ENCODE data around the gene ZNF512. TPM values are rescaled to one million over a fixed set of nuclear protein-coding genes. Genes with fewer than 3 reads are reported as not detected.

ZNF512 gene, protein sequence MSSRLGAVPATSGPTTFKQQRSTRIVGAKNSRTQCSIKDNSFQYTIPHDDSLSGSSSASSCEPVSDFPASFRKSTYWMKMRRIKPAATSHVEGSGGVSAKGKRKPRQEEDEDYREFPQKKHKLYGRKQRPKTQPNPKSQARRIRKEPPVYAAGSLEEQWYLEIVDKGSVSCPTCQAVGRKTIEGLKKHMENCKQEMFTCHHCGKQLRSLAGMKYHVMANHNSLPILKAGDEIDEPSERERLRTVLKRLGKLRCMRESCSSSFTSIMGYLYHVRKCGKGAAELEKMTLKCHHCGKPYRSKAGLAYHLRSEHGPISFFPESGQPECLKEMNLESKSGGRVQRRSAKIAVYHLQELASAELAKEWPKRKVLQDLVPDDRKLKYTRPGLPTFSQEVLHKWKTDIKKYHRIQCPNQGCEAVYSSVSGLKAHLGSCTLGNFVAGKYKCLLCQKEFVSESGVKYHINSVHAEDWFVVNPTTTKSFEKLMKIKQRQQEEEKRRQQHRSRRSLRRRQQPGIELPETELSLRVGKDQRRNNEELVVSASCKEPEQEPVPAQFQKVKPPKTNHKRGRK
- 3.2 and 8.7 TPM in 2 replicates for total RNA-seq

DNA sequence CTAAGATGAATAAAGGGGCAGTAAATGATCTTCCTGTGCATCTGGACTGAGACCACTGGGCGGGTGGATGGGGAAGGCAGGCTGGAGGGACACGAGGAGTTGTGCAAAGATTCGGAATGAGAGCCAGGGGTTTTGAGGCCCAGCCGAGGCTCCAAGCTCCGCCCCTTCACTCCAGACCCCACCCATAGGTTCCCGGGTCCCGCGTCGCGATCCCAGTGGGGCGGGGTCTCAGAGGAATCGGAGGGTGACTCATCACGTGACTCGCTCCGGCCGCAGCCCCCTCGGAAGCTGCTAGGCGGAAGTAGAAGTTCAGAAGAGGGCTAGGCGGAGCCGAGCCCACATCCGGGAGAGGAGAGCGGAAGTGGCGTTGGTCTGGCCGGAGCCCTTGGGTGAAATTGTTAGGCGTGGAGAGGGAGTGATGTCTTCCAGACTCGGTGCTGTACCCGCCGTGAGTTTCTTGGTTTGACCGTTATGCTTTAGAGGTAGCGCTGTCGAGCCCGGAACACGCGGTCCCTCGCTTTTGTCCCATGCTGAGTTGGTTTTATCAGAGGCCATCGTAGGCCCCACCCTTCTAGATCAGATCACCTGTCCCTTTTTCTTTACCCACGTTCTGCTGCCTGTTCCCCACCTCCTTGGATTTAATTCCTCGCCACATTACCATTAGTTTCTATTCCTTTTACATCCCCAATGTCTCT, at the start of gene ZNF512:
TSS of gene ZNF512 (plus strand) at position 348 of the 695 bp plus-strand sequence. CDS start at position 419, 71 bp downstream.

DNA sequence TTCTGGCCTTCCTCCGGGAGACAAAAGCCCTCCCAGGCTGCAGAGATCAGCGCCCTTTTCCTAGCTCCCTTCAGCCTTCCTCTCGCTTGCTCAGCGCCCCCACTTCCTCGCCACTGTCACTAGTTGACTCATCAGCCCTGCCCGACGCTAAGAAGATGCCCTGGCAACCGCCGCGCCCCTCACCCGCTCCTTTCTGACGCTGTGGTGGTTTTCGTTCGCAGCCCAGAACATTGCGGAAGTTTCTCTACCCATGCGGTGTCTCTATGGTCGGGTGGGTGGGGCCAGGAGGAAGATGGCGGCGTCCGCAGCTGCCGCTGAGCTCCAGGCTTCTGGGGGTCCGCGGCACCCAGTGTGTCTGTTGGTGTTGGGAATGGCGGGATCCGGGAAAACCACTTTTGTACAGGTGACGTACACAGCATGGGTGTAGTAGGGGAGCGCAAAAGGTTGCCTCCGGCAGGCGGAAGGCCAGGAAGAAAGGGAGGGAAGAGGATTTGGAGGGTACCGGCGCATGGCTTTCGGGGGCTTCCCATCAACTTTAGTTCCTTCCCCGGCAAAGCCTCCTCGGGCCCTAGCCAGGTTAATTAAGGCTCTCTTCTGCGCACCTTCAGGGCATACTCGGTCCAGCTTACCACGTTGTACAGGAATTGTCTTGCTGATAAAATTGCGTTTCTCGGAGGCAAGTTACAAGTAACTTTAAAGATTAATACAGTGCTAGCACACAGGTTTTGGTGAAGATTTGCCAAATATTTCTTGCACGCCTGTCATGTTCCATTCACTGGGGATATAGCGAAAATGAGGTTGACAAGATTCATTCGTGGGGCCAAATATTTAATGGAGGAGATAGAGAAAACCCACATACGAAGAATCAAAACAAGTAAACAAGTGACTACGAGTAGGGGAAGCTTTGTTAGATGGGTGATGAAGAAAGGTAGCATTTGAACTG, 46.2 kb downstream of the ZNF512 start, which contains the start of the genes CCDC121 and GPN1:
TSS of gene CCDC121 (minus strand) at position 246 of the 943 bp plus-strand sequence. CDS start 1,213 bp downstream, outside the sequence.
TSS of gene GPN1 (plus strand) at position 284 of the 943 bp plus-strand sequence. CDS start at position 293, 9 bp downstream.

DNA sequence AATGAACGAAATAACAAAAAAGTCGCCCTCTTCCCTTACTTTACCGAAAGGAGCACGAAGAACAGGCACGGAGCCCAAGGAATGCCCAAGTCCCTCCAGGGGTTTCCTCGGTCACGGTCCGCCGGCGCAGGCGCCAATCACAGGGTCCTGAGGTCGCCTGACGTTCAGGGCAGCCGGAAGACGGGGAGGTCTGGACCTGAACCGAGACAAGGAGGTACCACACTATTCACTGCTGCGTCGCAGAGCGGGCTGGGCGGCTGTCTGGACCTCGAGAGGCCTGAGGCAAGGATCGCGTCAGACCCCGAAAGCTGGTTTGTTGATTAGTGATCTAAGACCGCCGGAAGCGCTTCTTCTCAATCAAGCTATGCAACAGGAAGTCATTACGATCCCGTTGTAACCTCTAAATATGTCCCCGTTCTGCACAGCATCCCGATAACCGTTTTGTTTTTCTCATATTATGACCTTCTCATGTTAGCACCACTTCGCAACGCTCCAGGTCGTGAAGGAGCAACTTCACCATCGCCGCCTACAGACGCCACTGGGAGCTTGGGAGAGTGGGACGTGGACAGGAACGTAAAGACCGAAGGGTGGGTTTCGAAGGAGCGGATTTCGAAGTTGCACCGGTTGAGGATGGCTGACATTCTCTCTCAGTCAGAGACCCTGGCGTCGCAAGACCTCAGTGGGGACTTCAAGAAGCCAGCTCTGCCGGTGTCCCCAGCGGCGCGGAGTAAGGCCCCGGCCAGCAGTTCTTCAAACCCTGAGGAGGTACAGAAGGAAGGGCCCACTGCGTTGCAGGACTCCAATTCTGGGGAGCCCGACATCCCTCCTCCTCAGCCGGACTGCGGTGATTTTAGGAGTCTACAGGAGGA, 80.7 kb downstream of the ZNF512 start, which contains the start of the genes SLC4A1AP and SUPT7L:
TSS of gene SLC4A1AP (plus strand) at position 605 of the 869 bp plus-strand sequence. CDS start at position 631, 26 bp downstream.
TSS of gene SUPT7L (minus strand) at position 330 of the 869 bp plus-strand sequence. CDS start 1,422 bp downstream, outside the sequence.

Other genes starting within 250 kb of the ZNF512 start
- 26.0 and 31.3 TPM in 2 replicates for gene GTF3C2, start 226.3 kb upstream of the ZNF512 start, total RNA-seq
- gene EIF2B4, start 212.7 kb upstream of the ZNF512 start, total RNA-seq = 19.0 and 22.7 TPM in 2 replicates
- gene SNX17, start 212.4 kb upstream of the ZNF512 start, total RNA-seq = 125 and 136 TPM in 2 replicates
- gene ZNF513, start 202.3 kb upstream of the ZNF512 start, total RNA-seq = 4.5 and 8.9 TPM in 2 replicates
- 77.2 and 99.3 TPM in 2 replicates for gene PPM1G, start 173.5 kb upstream of the ZNF512 start, total RNA-seq
- gene NRBP1, start 154.4 kb upstream of the ZNF512 start, total RNA-seq = 67.1 and 95.7 TPM in 2 replicates
- gene KRTCAP3, start 140.7 kb upstream of the ZNF512 start, total RNA-seq = 28.0 and 28.6 TPM in 2 replicates
- gene IFT172, start 93.3 kb upstream of the ZNF512 start, total RNA-seq = 3.8 and 5.8 TPM in 2 replicates
- 9.0 and 16.9 TPM in 2 replicates for gene FNDC4, start 87.8 kb upstream of the ZNF512 start, total RNA-seq
- not detected in 2 replicates for gene GCKR, start 86.2 kb upstream of the ZNF512 start, total RNA-seq
- 0.85 and 1.9 TPM in 2 replicates for gene CCDC121, start 46.0 kb downstream of the ZNF512 start, total RNA-seq
- gene GPN1, start 46.0 kb downstream of the ZNF512 start, total RNA-seq = 36.9 and 51.8 TPM in 2 replicates
- 17.1 and 19.4 TPM in 2 replicates for gene SUPT7L, start 80.6 kb downstream of the ZNF512 start, total RNA-seq
- 23.2 and 27.7 TPM in 2 replicates for gene SLC4A1AP, start 80.8 kb downstream of the ZNF512 start, total RNA-seq
- gene MRPL33, start 188.7 kb downstream of the ZNF512 start, total RNA-seq = 33.7 and 77.8 TPM in 2 replicates